ENCODE data around the gene FRMD4B.

DNA sequence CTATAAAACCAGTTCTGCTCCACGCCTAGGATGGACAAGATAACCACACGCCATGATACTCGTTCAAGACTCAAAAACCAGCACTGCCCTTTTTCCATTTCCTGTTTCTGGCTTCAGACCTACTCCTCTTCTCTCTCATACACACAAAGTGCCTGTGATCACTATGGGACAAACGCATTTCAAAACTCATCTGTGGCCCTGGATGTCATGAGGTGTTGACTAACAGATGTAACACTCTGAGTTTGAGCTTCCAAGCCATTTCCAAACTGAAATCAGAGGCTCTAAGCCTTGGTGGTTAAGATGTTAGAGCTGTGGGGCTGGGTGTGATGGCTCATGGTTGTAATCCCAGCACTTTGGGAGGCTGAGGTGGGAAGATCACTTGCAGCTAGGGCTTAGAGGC is 207.8 kb downstream of the FRMD4B start:
- TF ChIP-seq, protein P1, sequence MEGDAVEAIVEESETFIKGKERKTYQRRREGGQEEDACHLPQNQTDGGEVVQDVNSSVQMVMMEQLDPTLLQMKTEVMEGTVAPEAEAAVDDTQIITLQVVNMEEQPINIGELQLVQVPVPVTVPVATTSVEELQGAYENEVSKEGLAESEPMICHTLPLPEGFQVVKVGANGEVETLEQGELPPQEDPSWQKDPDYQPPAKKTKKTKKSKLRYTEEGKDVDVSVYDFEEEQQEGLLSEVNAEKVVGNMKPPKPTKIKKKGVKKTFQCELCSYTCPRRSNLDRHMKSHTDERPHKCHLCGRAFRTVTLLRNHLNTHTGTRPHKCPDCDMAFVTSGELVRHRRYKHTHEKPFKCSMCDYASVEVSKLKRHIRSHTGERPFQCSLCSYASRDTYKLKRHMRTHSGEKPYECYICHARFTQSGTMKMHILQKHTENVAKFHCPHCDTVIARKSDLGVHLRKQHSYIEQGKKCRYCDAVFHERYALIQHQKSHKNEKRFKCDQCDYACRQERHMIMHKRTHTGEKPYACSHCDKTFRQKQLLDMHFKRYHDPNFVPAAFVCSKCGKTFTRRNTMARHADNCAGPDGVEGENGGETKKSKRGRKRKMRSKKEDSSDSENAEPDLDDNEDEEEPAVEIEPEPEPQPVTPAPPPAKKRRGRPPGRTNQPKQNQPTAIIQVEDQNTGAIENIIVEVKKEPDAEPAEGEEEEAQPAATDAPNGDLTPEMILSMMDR (conservative IDR thresholded peaks at IDR 0.05 in 1 of 2, IDR thresholded peaks at IDR 0.05 in 1 of 2; ENCODE audit: extremely low read depth in 1 of 2, insufficient read depth in 1 of 2, low read depth in 1 of 2, low read length in 2 of 2) = no peak
- no peak for TF ChIP-seq EZH2 (IDR thresholded peaks at IDR 0.05; ENCODE audit: borderline replicate concordance, low read length)
